Progenitor cell of endocrine pancreas (in vitro differentiated cells): ENCODE results near the gene TBX21. TPM values are rescaled to one million over a fixed set of nuclear protein-coding genes. Genes with fewer than 3 reads are reported as not detected.
A peak's percentile ranks its signal among the peaks of the same experiment; 100 is the strongest.

Source experiments
- DNase-seq: peaks from one replicate; pipeline ENCODE4 v3.0.0; 2021; ENCODE audit warnings: low spot score; ENCODE audit not compliant: unreplicated experiment
- H3K27ac Mint-ChIP-seq: 2 replicates; pipeline ENCODE4 v1.8.0; 2021; ENCODE audit warnings: mild to moderate bottlenecking, moderate library complexity, mixed read lengths
- H3K27me3 Mint-ChIP-seq: 2 replicates; pipeline ENCODE4 v1.8.0; 2021; ENCODE audit warnings: mixed read lengths
- H3K36me3 Mint-ChIP-seq: 2 replicates; pipeline ENCODE4 v1.8.0; 2022; ENCODE audit warnings: mixed read lengths; ENCODE audit not compliant: insufficient read depth
- H3K4me1 Mint-ChIP-seq: 2 replicates; pipeline ENCODE4 v1.8.0; 2021; ENCODE audit warnings: low read depth, mixed read lengths
- H3K4me3 Mint-ChIP-seq: 2 replicates; pipeline ENCODE4 v1.8.0; 2021; ENCODE audit warnings: low read depth, mild to moderate bottlenecking, moderate library complexity, mixed read lengths
- H3K9me3 Mint-ChIP-seq: 2 replicates; pipeline ENCODE4 v1.8.0; 2021; ENCODE audit warnings: low read depth, mixed read lengths
- total RNA-seq: library from RNA; stranded (reverse); gene quantifications from 2 replicates; pipeline ENCODE4 v1.2.1, GENCODE V29; 2021
- TF ChIP-seq, protein P1 (sequence below): fragments of 200-600 bp; sonication (generic); IDR thresholded peaks from one replicate; pipeline ENCODE4 v1.5.0; 2021; ENCODE audit warnings: antibody characterized with exemption, mild to moderate bottlenecking; ENCODE audit not compliant: unreplicated experiment

Gene TBX21
- total RNA-seq, 1 donor from 2014 or later, result not detected

DNA sequence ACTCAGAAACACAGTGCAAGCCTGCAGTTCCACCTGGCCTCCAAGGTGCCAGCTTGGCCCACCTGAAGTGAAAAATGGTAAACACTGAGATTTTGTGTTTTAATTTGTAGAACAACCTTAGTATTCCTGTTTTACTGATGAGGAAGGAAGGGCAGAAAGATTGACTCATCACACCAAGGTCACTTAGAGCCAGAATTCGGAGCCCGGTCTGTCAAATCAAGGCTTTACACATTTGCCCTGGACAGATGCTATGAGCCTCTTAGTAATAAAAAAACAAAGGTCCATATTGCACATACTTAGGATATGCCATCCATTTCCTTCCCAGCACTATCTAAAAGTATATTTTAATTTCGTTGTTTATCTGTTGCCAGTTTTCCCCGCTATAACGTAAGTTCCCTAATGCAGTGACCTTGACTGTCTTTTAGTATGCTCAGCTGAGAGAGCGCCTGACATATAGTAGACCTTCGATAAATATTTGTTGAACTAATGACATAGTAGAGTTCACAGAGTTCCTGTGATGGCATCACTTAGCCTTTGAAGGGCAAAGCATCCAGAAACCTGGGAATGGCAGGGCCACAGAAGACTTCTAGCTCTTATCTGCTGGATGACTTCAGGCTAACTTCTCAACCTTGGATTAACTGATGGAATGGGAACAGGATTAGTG lies 46.2 kb upstream of the TBX21 start:
- Mint-ChIP-seq H3K27ac (no peak overlapping the region), H3K4me3 (no peak overlapping the region), H3K36me3 (peaks cover 31% of the 10 kb centered on the region), H3K9me3 (no peaks in the 10 kb centered on the region), H3K4me1 (peaks cover 12% of the 10 kb centered on the region), H3K27me3 (peaks cover under 1% of the 10 kb centered on the region)
- TF ChIP-seq, protein P1, sequence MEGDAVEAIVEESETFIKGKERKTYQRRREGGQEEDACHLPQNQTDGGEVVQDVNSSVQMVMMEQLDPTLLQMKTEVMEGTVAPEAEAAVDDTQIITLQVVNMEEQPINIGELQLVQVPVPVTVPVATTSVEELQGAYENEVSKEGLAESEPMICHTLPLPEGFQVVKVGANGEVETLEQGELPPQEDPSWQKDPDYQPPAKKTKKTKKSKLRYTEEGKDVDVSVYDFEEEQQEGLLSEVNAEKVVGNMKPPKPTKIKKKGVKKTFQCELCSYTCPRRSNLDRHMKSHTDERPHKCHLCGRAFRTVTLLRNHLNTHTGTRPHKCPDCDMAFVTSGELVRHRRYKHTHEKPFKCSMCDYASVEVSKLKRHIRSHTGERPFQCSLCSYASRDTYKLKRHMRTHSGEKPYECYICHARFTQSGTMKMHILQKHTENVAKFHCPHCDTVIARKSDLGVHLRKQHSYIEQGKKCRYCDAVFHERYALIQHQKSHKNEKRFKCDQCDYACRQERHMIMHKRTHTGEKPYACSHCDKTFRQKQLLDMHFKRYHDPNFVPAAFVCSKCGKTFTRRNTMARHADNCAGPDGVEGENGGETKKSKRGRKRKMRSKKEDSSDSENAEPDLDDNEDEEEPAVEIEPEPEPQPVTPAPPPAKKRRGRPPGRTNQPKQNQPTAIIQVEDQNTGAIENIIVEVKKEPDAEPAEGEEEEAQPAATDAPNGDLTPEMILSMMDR, result no peak
- no peak for DNase-seq

DNA sequence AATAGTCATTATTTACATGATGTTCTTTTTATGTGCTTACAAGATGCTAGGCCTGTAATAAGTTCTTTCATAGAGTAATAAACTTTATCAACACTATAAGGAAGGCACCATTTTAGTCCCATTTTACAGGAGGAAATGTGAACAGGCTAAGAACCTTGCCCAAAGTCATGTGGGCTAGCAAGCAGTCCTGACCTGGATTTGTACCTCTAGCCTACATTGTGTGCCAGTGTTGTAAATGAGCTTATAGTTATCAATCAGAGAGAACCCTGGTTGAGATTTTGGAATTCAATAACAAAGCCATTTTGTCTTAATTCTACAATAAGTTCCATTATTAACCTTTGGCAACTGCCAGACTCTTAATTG lies 45.7 kb upstream of the TBX21 start:
- no peak for DNase-seq
- Mint-ChIP-seq H3K4me1 (peaks cover 12% of the 10 kb centered on the region), H3K27ac (peak overlapping the region; percentile 53), H3K36me3 (peaks cover 25% of the 10 kb centered on the region), H3K9me3 (no peaks in the 10 kb centered on the region), H3K27me3 (peaks cover 3% of the 10 kb centered on the region), H3K4me3 (no peak overlapping the region)
- TF ChIP-seq, protein P1, result no peak

DNA sequence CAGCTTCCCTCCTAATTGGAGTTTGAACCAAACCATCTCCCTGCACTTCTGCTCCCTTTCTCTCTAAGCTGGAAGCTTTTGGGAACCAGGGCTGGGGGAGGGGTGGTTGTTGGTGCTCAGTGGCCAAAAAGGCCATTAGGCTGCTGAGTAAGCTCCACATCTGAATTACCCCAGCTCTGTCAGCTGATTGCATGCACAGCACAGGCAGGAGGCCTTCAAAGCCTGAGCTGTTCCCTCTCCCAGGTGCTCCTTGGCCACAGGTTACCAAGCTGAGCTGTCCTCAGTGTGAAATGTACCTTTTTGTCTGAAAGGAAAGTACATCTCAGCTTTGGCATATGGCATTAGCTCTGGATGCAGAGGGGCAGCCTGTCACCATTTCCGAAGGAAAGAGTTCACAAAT lies 45.3 kb upstream of the TBX21 start:
- peak overlapping the region; percentile 53 for H3K27ac Mint-ChIP-seq
- H3K9me3 Mint-ChIP-seq, result no peaks in the 10 kb centered on the region
- H3K27me3 Mint-ChIP-seq, result peaks cover 3% of the 10 kb centered on the region
- TF ChIP-seq, protein P1, result no peak
- peaks cover 22% of the 10 kb centered on the region for H3K36me3 Mint-ChIP-seq
- H3K4me3 Mint-ChIP-seq, result no peak overlapping the region
- peaks cover 14% of the 10 kb centered on the region for H3K4me1 Mint-ChIP-seq
- DNase-seq, result no peak

DNA sequence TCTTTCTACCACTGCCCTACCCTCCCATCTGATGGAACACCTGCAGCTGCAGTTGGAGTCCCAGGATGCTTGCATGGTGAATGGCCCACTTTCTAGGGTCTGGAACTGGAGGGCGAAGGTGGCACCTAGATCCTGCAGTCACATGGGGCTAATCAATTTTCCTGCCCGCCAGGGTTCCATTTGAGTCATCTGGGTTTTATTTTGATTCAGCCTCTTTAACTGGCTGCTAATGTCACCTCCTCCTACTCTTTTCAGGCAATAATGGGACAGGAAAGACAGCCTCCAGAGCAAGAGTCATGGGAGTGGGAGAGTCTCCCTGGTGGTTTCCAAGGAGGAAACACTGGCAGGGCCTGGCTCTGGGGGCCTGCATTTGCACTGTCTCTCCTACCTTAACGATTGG lies 42.9 kb upstream of the TBX21 start:
- Mint-ChIP-seq H3K27me3 (peaks cover 6% of the 10 kb centered on the region), H3K27ac (no peak overlapping the region), H3K36me3 (peaks cover 11% of the 10 kb centered on the region), H3K4me1 (peaks cover 24% of the 10 kb centered on the region), H3K4me3 (no peak overlapping the region), H3K9me3 (no peaks in the 10 kb centered on the region)
- TF ChIP-seq, protein P1, result no peak
- no peak for DNase-seq

DNA sequence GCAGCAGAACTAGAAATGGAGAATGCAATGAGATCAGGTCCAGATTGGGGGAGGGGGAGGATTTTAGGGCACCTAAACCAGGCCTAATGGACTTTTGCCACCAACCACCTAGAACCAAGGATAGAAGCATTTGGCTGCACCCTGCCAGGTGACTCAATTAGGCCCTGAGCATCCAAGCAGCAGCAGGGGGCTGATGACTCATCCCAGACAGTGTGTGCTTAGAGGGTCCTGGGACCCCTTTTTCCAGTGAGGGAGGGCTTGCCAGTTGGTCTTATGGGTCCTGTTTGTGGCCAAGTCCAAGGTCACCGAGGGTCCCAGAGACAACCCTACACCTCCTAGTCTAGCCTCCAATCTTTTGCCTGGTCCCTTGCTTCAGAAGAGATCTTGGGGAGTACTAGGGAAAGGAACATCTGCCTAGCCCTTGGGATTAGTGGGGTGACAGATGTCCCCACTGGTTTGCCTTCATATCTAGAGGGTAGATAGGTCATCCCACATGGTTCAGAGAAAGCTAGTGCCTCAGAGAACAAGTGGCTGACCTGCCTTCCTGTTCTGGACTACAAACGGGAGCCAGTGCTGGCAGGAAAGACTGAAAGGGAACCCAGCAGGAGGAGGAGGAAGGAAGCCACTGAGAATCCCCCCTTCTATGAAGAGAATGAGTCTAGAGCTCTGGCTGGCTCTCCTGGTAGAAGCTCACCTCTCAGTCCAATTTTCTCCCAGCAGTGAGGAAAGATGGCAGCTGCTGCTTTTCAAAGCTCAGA lies 40.7 kb upstream of the TBX21 start:
- TF ChIP-seq, protein P1, result no peak
- Mint-ChIP-seq H3K27me3 (peaks cover 6% of the 10 kb centered on the region), H3K9me3 (no peaks in the 10 kb centered on the region), H3K36me3 (peaks cover 4% of the 10 kb centered on the region), H3K4me1 (peaks cover 17% of the 10 kb centered on the region), H3K27ac (no peak overlapping the region), H3K4me3 (no peak overlapping the region)
- DNase-seq, result no peak
